Retinal pigment epithelial cell (primary cell): ENCODE results near the gene NOTCH4.

ENCODE experiments used
- DNase-seq: peaks from one replicate; pipeline ENCODE4 v3.0.0-alpha.2; 2010; ENCODE audit warnings: low read depth
- H3K4me3 ChIP-seq: 2 replicates; pipeline ENCODE4 v1.5.1; 2011; ENCODE audit warnings: mild to moderate bottlenecking, low read length, control low read depth, moderate library complexity
- CTCF ChIP-seq: conservative IDR thresholded peaks from 2 replicates; pipeline ENCODE4 v1.5.1; 2011; ENCODE audit warnings: low read depth, low read length, control low read depth, inconsistent platforms

NOTCH4 gene

GRCh38 chr6:32239462-32239861 is 15.6 kb upstream of the NOTCH4 start:
- DNase-seq, result no peak
- no peak overlapping the region for H3K4me3 ChIP-seq
- no peak for TF ChIP-seq CTCF

- no peak for TF ChIP-seq CTCF
- no peak overlapping the region for H3K4me3 ChIP-seq
- no peak for DNase-seq
These were observed 11.1 kb upstream of the NOTCH4 start for GRCh38 chr6:32234934-32235333.

- H3K4me3 ChIP-seq, result no peak overlapping the region
- TF ChIP-seq CTCF, result no peak
- DNase-seq, result no peak
These were observed 2.6 kb upstream of the NOTCH4 start for GRCh38 chr6:32226434-32226833.

- no peak overlapping the region for H3K4me3 ChIP-seq
- TF ChIP-seq CTCF, result no peak
- no peak for DNase-seq
These were observed 829 bp upstream of the NOTCH4 start for GRCh38 chr6:32224696-32225095.

GRCh38 chr6:32222333-32223230 is 1.3 kb downstream of the NOTCH4 start:
- H3K4me3 ChIP-seq, result no peak overlapping the region
- no peak for TF ChIP-seq CTCF
- DNase-seq, result no peak

- no peak for TF ChIP-seq CTCF
- no peak for DNase-seq
- no peak overlapping the region for H3K4me3 ChIP-seq
These were observed 3.8 kb downstream of the NOTCH4 start for GRCh38 chr6:32220021-32220420.

GRCh38 chr6:32218167-32218566 is 5.7 kb downstream of the NOTCH4 start:
- no peak for TF ChIP-seq CTCF
- H3K4me3 ChIP-seq, result no peak overlapping the region
- DNase-seq, result no peak
